Immature natural killer cell (primary cell): ENCODE measurements around the gene YLPM1. TPM values are rescaled to one million over a fixed set of nuclear protein-coding genes. Genes with fewer than 3 reads are reported as not detected.

Experiments
- DNase-seq, 3 donors: peaks; one replicate each; pipeline ENCODE4 v3.0.0; 2022; ENCODE audit warnings: mixed read lengths in 1 of 3
- H3K27ac Mint-ChIP-seq, 6 donors: one replicate each; pipeline ENCODE4 v1.8.0; 2020; ENCODE audit warnings: mixed read lengths in 6 of 6, mild to moderate bottlenecking in 5 of 6, inconsistent platforms in 4 of 6, moderate library complexity in 3 of 6
- H3K27me3 Mint-ChIP-seq, 3 donors: one replicate each; pipeline ENCODE4 v1.8.0; 2020 to 2021; ENCODE audit warnings: low read depth in 3 of 3, mild to moderate bottlenecking in 3 of 3, mixed read lengths in 3 of 3, moderate library complexity in 3 of 3, inconsistent platforms in 1 of 3
- H3K36me3 Mint-ChIP-seq, 3 donors: one replicate each; pipeline ENCODE4 v1.8.0; 2020; ENCODE audit warnings: mixed read lengths in 3 of 3, inconsistent platforms in 2 of 3, mild to moderate bottlenecking in 2 of 3
- H3K4me1 Mint-ChIP-seq, 2 donors: one replicate each; pipeline ENCODE4 v1.8.0; 2020; ENCODE audit warnings: inconsistent platforms in 2 of 2, mild to moderate bottlenecking in 2 of 2, mixed read lengths in 2 of 2, moderate library complexity in 1 of 2
- H3K4me3 Mint-ChIP-seq, 5 donors: one replicate each; pipeline ENCODE4 v1.8.0; 2020; ENCODE audit warnings: mild to moderate bottlenecking in 5 of 5, mixed read lengths in 5 of 5, inconsistent platforms in 3 of 5, moderate library complexity in 3 of 5
- H3K9me3 Mint-ChIP-seq, 6 donors: one replicate each; pipeline ENCODE4 v1.8.0; 2020; ENCODE audit warnings: mild to moderate bottlenecking in 6 of 6, mixed read lengths in 6 of 6, inconsistent platforms in 4 of 6, moderate library complexity in 3 of 6
- polyA plus RNA-seq, 3 donors: library from polyadenylated mRNA; unstranded; fragments of 300-500 nt; fragmentation: Illumina TruSeq; gene quantifications; one replicate each; pipeline ENCODE4 v1.2.3, GENCODE V29; 2021

YLPM1 gene
- polyA plus RNA-seq, 3 donors from 2014 or later: 3.8 to 17.2 (median 4.8) TPM

DNA sequence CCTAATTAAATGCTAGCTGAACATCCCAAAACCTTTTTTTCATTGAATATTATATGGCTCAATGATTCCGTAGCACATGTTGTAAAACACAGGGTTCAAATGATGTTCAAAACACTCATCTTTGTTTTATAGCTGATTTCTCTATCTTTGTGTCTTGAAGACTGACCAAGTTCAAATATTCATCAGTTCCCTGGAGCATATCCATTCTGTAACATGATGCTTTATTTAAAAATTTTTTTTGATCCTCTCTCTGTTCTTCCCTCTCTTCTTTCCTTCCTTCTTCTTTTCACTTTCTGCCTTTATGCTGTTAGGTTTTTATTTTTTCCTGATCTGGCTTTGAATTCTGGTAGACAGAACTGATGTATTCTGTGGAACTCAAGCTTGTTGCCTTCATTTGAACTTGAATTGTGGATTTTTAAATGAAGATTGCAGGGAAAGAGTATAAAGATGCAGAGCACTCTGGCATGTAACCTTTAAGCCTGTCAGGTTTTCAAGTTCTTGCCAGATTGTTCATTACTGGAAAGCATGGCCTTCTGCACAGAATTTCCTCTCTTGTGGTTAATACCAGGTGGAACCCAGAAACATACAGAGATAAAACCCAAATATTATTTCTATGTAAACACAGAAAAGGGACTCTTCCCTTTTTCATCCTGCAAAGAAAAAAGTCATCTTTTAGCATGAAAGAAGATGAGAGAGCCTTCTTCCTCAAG lies 73.3 kb downstream of the YLPM1 start:
- H3K9me3 Mint-ChIP-seq: no peaks in the 10 kb centered on the region

GRCh38 chr14:74838166-74838565 lies 75.0 kb downstream of the YLPM1 start:
- Mint-ChIP-seq H3K4me3 (peak overlapping the region; percentile 72 to 91 (median 84)), H3K36me3 (peaks cover 3 to 14% (median 10%) of the 10 kb centered on the region in 3 donors), H3K27ac (peak overlapping the region; percentile 93 to 98 (median 96)), H3K9me3 (no peaks in the 10 kb centered on the region), H3K4me1 (peaks cover 54 to 62% of the 10 kb centered on the region in 2 donors), H3K27me3 (no peaks in the 10 kb centered on the region)
- peak; percentile 44 to 53 (median 51) for DNase-seq

More for the DNA sequence above, 73.3 kb downstream of the YLPM1 start:
- H3K36me3 Mint-ChIP-seq: peaks cover 3 to 14% (median 10%) of the 10 kb centered on the region in 3 donors
- H3K4me1 Mint-ChIP-seq: peaks cover 44 to 52% of the 10 kb centered on the region in 2 donors
- peak overlapping the region; percentile 68 to 98 (median 83) for H3K27ac Mint-ChIP-seq
- H3K27me3 Mint-ChIP-seq: no peaks in the 10 kb centered on the region
- H3K4me3 Mint-ChIP-seq: no peak overlapping the region
- DNase-seq: no peak

- DNase-seq: no peak
- H3K36me3 Mint-ChIP-seq: peaks cover 3 to 9% (median 5%) of the 10 kb centered on the region in 3 donors
- peaks cover 54 to 62% of the 10 kb centered on the region in 2 donors for H3K4me1 Mint-ChIP-seq
- H3K27me3 Mint-ChIP-seq: no peaks in the 10 kb centered on the region
- H3K27ac Mint-ChIP-seq: peak overlapping the region; percentile 85 to 95 (median 91)
- H3K4me3 Mint-ChIP-seq: peak overlapping the region in 1 of 5 donors; percentile 65
- H3K9me3 Mint-ChIP-seq: no peaks in the 10 kb centered on the region
Observed at GRCh38 chr14:74840603-74841030, 77.5 kb downstream of the YLPM1 start.

DNA sequence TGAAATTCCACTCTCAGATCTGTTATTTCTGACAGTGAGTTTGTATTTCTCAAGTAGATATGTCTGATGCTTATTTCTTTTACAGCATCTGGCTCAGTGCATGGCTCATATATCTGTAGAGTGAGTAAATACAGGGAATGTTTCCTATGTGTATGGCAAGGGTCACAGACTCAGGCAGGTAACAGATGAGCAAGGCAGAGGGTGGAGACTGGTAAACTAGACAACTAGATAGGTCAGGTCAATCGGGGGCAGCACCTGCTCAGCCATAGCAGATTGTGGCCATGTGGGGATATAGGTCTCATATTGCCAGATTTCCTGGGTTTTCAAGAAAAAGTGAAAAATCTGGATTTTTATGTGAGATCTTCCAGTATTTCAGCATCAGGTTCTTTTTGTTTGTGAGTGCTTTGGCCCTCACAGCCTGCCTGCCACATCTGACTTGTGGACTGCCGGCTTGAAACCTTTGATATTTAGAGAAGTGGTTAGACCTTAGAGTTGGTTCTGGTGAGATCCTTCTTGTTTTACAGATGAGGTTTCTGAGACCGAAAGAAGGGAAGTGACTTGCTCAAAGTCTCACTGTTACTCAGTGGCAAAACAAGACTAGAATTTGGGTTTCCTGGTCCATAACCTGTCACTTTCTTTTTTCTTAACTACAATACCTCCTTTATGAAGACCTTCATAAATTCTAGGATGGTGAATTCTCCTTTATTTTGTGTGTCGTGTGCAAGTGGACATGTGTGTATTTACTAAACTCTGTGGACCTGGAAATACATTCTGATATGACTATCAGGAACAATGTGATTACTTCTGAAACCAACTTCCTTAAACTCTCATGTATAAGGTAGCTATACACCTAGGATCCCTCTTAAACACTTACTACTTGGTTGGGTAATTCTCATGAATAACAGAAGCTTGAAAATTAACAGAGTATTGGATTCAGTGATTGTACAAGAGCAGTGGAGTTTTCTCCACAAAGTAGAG lies 78.4 kb downstream of the YLPM1 start:
- Mint-ChIP-seq H3K9me3 (no peaks in the 10 kb centered on the region), H3K4me1 (peaks cover 52 to 58% of the 10 kb centered on the region in 2 donors), H3K27me3 (no peaks in the 10 kb centered on the region), H3K4me3 (peak overlapping the region; percentile 10 to 65 (median 49)), H3K36me3 (peaks cover 3% of the 10 kb centered on the region in 3 donors), H3K27ac (peak overlapping the region; percentile 85 to 95 (median 91))
- DNase-seq: peak in 2 of 3 donors; percentile 25 to 31

GRCh38 chr14:74843653-74844052 lies 80.5 kb downstream of the YLPM1 start:
- Mint-ChIP-seq H3K4me3 (no peak overlapping the region), H3K4me1 (peaks cover 32 to 36% of the 10 kb centered on the region in 2 donors), H3K27ac (peak overlapping the region in 4 of 6 donors; percentile 6 to 50 (median 25)), H3K36me3 (no peaks in the 10 kb centered on the region), H3K9me3 (no peaks in the 10 kb centered on the region), H3K27me3 (peaks cover 0 to 2% (median 0%) of the 10 kb centered on the region in 3 donors)
- DNase-seq: no peak

DNA sequence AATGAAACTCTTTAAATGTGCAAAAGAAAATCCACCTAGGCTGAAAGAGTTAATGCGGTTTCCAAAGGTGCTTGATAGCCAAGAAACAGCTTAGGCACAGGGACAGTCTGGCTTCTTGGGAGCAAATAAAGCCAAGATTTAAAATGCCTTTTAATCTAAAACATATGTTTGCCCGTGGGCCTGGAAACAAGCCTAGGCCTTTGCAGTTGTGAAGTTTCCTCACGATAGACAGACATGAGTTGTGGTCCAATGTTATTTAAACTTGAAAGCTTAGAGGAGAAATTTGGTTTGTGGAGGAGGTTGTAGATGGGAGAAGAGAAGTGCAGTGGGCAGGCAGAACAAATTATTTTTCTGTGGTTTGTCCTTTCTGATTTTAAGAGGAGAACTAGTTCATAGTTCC lies 83.1 kb downstream of the YLPM1 start:
- DNase-seq: no peak
- no peaks in the 10 kb centered on the region for H3K9me3 Mint-ChIP-seq
- no peak overlapping the region for H3K4me3 Mint-ChIP-seq
- no peak overlapping the region for H3K27ac Mint-ChIP-seq
- H3K4me1 Mint-ChIP-seq: peaks cover 12 to 13% of the 10 kb centered on the region in 2 donors
- peaks cover 0 to 2% (median 2%) of the 10 kb centered on the region in 3 donors for H3K27me3 Mint-ChIP-seq
- H3K36me3 Mint-ChIP-seq: no peaks in the 10 kb centered on the region

- no peak overlapping the region for H3K4me3 Mint-ChIP-seq
- no peak overlapping the region for H3K27ac Mint-ChIP-seq
- no peaks in the 10 kb centered on the region for H3K9me3 Mint-ChIP-seq
Observed at GRCh38 chr14:74846968-74847665, 84.0 kb downstream of the YLPM1 start.

GRCh38 chr14:74848768-74849167 lies 85.7 kb downstream of the YLPM1 start:
- Mint-ChIP-seq H3K4me1 (peaks cover 5 to 9% of the 10 kb centered on the region in 2 donors), H3K9me3 (no peaks in the 10 kb centered on the region), H3K36me3 (no peaks in the 10 kb centered on the region)

More at GRCh38 chr14:74846968-74847665, 84.0 kb downstream of the YLPM1 start:
- Mint-ChIP-seq H3K36me3 (no peaks in the 10 kb centered on the region), H3K27me3 (peaks cover 0 to 2% (median 2%) of the 10 kb centered on the region in 3 donors), H3K4me1 (peaks cover 3 to 4% of the 10 kb centered on the region in 2 donors)
- DNase-seq: no peak

DNA sequence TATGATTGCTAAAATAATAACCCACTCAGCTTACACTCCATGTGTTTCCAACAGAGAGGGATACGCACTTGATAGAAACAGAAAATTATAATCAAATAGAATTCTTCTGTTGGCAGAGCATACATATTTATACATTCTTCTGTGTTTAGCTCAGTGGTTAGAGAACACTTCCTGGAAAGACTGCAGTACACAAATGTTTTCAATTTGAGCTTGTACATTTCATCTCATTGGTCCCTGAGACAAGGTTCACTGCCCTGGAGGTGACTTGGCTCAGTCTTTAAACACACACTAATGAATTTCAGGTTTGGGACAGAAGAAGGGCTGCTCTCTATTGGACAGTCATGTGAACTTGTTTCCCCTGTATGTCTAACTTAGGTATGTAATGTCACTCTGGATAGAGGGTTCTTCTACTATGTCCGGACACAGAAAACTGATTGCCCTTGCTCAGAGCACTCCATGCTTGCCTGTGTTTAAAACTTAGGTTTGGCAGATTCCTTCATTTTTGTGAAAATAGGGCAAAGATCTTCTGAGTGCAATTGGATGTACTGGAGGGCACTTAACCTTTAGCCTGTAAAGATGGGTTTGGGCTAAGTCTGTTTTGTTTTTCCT lies 89.9 kb downstream of the YLPM1 start:
- Mint-ChIP-seq H3K4me1 (peaks cover 5 to 9% of the 10 kb centered on the region in 2 donors), H3K36me3 (peaks cover 6 to 12% (median 9%) of the 10 kb centered on the region in 3 donors), H3K27ac (peak overlapping the region in 1 of 6 donors; percentile 55), H3K4me3 (no peak overlapping the region), H3K9me3 (no peaks in the 10 kb centered on the region), H3K27me3 (peaks cover 0 to 5% (median 2%) of the 10 kb centered on the region in 3 donors)
- DNase-seq: no peak

More at GRCh38 chr14:74848768-74849167, 85.7 kb downstream of the YLPM1 start:
- Mint-ChIP-seq H3K4me3 (no peak overlapping the region), H3K27ac (no peak overlapping the region), H3K27me3 (peaks cover 0 to 2% (median 2%) of the 10 kb centered on the region in 3 donors)
- no peak for DNase-seq

DNA sequence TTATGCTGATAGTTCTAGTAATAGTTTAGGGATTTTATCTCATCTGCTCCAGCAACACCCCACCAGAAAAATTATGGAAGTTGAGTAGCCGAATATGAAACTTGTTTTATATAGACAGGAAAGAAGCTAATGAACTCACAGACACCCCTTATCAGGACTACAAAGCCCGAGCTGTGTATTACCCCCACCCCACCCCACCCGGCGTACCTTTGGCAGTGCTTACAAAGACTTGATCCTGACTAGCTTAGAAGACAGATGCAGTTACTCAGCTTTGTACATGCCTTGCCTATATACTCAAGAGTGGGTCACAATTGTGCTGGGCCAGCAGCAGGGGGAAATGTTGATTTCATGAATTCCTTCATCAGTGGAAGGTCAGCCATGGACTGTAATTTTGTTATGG lies 90.5 kb downstream of the YLPM1 start:
- Mint-ChIP-seq H3K4me3 (no peak overlapping the region), H3K4me1 (peaks cover 5 to 9% of the 10 kb centered on the region in 2 donors), H3K9me3 (no peaks in the 10 kb centered on the region), H3K36me3 (peaks cover 6 to 12% (median 9%) of the 10 kb centered on the region in 3 donors), H3K27me3 (peaks cover 0 to 5% (median 0%) of the 10 kb centered on the region in 3 donors), H3K27ac (peak overlapping the region in 1 of 6 donors; percentile 55)
- no peak for DNase-seq

DNA sequence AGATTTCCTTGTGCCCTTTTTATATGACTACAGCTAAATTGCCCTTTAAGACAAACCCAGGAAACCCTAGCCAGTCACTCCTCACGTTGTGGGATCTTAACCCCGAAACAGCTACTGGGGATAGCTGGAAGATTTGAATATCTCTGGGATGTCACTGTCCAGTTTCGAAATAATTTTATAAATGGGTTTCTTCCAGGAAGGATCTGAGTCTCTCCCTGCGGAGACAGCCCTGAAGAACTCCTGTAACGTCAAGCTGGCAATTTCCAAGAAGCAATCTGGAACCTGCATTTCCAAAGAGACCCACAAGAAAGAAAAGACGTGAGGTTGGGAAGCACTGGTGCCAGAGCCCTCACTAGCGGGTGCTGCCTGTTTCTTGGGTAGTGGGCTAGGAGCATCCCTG lies 91.9 kb downstream of the YLPM1 start:
- H3K4me3 Mint-ChIP-seq: no peak overlapping the region
- peaks cover 5 to 9% of the 10 kb centered on the region in 2 donors for H3K4me1 Mint-ChIP-seq
- H3K27ac Mint-ChIP-seq: no peak overlapping the region
- H3K27me3 Mint-ChIP-seq: peaks cover 0 to 3% (median 0%) of the 10 kb centered on the region in 3 donors
- H3K9me3 Mint-ChIP-seq: no peaks in the 10 kb centered on the region
- DNase-seq: no peak
- H3K36me3 Mint-ChIP-seq: peaks cover 6 to 12% (median 9%) of the 10 kb centered on the region in 3 donors

GRCh38 chr14:74855945-74856344 lies 92.8 kb downstream of the YLPM1 start:
- Mint-ChIP-seq H3K27ac (peak overlapping the region in 1 of 6 donors; percentile 42), H3K4me1 (peaks cover 5 to 9% of the 10 kb centered on the region in 2 donors), H3K4me3 (no peak overlapping the region), H3K36me3 (peaks cover 6 to 12% (median 9%) of the 10 kb centered on the region in 3 donors), H3K9me3 (no peaks in the 10 kb centered on the region), H3K27me3 (peaks cover 0 to 3% (median 0%) of the 10 kb centered on the region in 3 donors)
- DNase-seq: no peak
